NCI-H1105 treated with DMSO at 0.1 percent for 48 hours (cell line): ENCODE data around the gene CD69.
"Not testable (repeated sequence)": the region's sequence is repeated elsewhere in the genome, so short reads cannot be mapped to it uniquely, and the experiment has no call there.

Source experiments
- DNase-seq: peaks from one replicate; lab custom pipeline; 2025; lab: John Stamatoyannopoulos, UW

The CD69 gene

GRCh38 chr12:9750276-9751203, 10.2 kb downstream of the CD69 start:
- DNase-seq, result peak; percentile 89

GRCh38 chr12:9749640-9750039, 11.1 kb downstream of the CD69 start:
- DNase-seq, result no peak

DNA sequence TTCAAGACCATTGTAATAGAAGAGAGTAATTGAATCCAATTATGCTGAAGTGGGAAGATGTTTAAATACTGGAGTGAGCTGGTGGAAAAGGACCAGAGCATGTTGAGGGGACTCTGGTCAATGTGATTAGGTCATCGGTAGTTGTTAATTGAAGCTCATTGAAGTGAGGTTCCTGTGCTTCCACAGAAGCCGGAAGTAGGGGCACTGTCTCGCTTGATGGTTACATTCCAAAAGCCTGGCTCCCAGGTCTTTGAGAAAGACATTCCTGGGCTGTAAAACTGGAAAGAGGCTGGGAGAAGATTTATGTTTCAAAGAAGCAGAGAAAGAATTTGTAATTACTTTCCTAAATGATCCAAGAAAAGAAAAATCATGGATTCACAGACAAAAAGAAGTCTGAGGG, 15.5 kb downstream of the CD69 start:
- DNase-seq, result peak; percentile 21

- no peak for DNase-seq
Measured at GRCh38 chr12:9742661-9743060, 18.0 kb downstream of the CD69 start.

DNA sequence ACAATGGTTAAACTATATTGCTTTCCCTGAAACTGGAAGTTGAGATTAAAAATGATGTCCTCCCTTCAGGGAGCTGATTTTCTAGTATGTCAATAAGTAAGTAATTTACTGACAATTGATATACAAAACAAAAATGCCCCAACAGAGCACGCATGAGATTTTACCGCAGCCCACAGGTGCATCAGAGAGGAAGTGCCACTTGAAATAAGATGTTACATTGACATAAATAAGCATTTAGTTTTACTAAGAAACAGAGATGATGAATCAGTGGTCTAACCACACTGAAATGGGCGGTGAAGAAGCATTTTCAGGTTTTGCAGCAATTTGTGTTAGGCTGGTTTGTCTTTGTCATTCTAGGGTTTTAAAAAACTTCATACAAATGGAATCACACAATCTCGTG, 19.0 kb downstream of the CD69 start:
- no peak for DNase-seq

GRCh38 chr12:9740106-9740750, 20.5 kb downstream of the CD69 start:
- DNase-seq, result no peak

DNA sequence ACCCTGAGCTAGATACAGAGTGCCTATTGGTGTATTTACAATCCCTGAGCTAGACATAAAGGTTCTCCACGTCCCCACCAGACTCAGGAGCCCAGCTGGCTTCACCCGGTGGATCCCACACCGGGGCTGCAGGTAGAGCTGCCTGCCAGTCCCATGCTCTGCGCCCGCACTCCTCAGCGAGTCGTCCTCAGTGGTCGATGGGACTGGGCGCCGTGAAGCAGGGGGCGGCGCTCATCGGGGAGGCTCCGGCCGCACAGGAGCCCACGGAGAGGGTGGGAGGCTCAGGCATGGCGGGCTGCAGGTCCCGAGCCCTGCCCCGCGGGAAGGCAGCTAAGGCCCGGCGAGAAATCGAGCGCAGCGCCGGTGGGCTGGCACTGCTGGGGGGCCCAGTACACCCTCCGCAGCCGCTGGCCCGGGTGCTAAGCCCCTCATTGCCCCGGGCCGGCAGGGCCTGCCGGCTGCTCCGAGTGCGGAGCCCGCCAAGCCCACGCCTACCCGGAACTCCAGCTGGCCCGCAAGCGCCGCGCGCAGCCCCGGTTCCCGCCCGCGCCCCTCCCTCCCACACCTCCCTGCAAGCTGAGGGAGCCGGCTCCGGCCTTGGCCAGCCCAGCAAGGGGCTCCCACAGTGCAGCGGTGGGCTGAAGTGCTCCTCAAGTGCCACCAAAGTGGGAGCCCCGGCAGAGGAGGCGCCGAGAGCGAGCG, 21.1 kb downstream of the CD69 start:
- not testable (repeated sequence) for DNase-seq

DNA sequence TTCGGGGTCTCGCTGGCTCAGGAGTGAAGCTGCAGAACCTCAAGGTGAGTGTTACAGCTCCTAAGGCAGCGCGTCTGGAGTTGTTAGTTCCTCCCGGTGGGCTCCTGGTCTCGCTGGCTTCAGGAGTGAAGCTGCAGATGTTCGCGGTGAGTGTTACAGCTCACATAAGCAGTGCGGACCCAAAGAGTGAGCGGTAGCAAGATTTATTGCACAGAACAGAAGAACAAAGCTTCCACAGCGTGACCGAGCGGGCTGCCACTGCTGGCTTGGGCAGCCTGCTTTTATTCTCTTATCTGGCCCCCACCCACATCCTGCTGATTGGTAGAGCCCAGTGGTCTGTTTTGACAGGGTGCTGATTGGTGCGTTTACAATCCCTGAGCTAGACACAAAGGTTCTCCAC, 21.8 kb downstream of the CD69 start:
- not testable (repeated sequence) for DNase-seq

- DNase-seq, result no peak
Measured at GRCh38 chr12:9736936-9737705, 23.6 kb downstream of the CD69 start.

GRCh38 chr12:9735601-9736000, 25.1 kb downstream of the CD69 start:
- no peak for DNase-seq

- no peak for DNase-seq
Measured at GRCh38 chr12:9732921-9733461, 27.7 kb downstream of the CD69 start, which contains the start of gene CLECL1. CLECL1 (minus strand) TSS chr12:9733097.

GRCh38 chr12:9731797-9732196, 28.9 kb downstream of the CD69 start:
- no peak for DNase-seq

DNA sequence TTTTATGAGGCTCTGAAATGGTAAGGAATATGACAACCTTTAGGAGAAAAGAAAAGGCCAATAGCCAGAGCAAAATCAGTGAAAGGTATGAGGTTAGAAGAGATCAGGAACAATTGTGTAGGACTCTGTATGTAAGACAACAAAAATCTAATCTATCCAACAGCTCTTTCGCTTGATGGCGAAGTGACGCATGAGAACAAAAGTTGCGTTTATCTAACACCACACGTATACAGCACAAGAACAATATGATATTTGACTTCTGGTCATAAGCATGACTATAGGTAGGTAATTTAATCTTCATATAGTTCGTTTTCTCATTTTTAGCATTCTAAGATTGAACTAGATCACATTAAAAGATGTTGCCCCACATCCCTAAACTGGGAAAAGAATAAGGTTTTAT, 29.3 kb downstream of the CD69 start:
- DNase-seq, result no peak

GRCh38 chr12:9730591-9730990, 30.1 kb downstream of the CD69 start:
- DNase-seq, result no peak

DNA sequence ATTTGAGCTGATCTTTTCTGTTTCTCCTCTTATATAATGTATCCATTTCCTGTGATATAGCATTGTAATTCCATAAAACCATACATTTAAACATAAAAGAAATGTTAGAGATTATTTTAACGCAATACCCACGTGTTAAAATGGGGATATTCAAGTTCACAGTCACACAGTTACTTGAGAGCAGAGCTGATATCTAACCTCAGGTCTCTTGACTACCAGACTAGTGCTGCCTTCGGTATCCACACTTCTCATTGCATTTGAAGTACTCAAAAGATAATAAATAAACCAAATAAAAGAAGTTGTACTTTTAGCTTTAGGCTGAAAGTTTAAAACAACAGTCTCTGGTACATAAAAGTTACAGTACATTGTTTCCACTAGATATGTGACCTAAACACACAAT, 30.7 kb downstream of the CD69 start:
- DNase-seq, result no peak

DNA sequence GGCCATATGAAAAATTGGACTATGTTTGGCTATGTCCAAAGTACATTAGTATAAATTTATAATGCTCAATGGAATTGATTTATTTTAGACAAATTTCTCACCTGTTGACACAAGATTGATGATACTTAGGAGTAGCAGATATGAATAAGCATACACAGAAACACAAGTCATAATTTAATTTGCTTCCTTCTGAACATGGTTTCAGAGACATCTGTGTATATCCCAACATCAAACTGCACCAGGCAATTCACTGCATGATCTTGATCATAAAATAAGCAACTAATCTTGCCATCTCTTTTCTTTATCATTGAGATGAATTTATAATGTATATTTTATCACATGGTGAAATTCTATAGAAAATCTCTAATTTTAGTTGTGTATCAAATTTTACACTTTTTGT, 31.6 kb downstream of the CD69 start:
- DNase-seq, result no peak

GRCh38 chr12:9727813-9728212, 32.9 kb downstream of the CD69 start:
- DNase-seq, result no peak

GRCh38 chr12:9725213-9725870, 35.4 kb downstream of the CD69 start:
- peak; percentile 25 for DNase-seq

- no peak for DNase-seq
Measured at GRCh38 chr12:9724023-9724422, 36.7 kb downstream of the CD69 start.

GRCh38 chr12:9721394-9722092, 39.2 kb downstream of the CD69 start:
- DNase-seq, result no peak
